Choroid plexus epithelial cell (primary cell): Measurements from ENCODE around the gene TOX2.

ENCODE experiments used
- DNase-seq: peaks from one replicate; pipeline ENCODE4 v3.0.0-alpha.2; 2010; ENCODE audit warnings: low read depth
- H3K4me3 ChIP-seq: 2 replicates; pipeline ENCODE4 v1.5.1; 2011; ENCODE audit warnings: low read depth, mild to moderate bottlenecking, control low read depth, low read length, moderate library complexity
- CTCF ChIP-seq: conservative IDR thresholded peaks from 2 replicates; pipeline ENCODE4 v1.5.1; 2011; ENCODE audit warnings: low read depth, mild to moderate bottlenecking, control low read depth, inconsistent platforms, low read length, moderate library complexity

The TOX2 gene

GRCh38 chr20:43975096-43975768 lies 60.6 kb downstream of the TOX2 start:
- no peak for TF ChIP-seq CTCF
- H3K4me3 ChIP-seq, result no peak overlapping the region
- DNase-seq, result peak; percentile 81

GRCh38 chr20:43976547-43976946 lies 61.9 kb downstream of the TOX2 start:
- TF ChIP-seq CTCF, result no peak
- no peak for DNase-seq
- no peak overlapping the region for H3K4me3 ChIP-seq

GRCh38 chr20:43977252-43977651 lies 62.6 kb downstream of the TOX2 start:
- no peak for TF ChIP-seq CTCF
- DNase-seq, result peak; percentile 36
- no peak overlapping the region for H3K4me3 ChIP-seq

GRCh38 chr20:43977962-43978361 lies 63.3 kb downstream of the TOX2 start:
- TF ChIP-seq CTCF, result no peak
- no peak overlapping the region for H3K4me3 ChIP-seq
- no peak for DNase-seq

- H3K4me3 ChIP-seq, result no peak overlapping the region
- no peak for DNase-seq
- no peak for TF ChIP-seq CTCF
Observed at GRCh38 chr20:43979576-43980105, 65.0 kb downstream of the TOX2 start.

- TF ChIP-seq CTCF, result no peak
- H3K4me3 ChIP-seq, result no peak overlapping the region
- DNase-seq, result no peak
Observed at GRCh38 chr20:43981540-43981939, 66.9 kb downstream of the TOX2 start.

- H3K4me3 ChIP-seq, result no peak overlapping the region
- DNase-seq, result no peak
- no peak for TF ChIP-seq CTCF
Observed at GRCh38 chr20:43982016-43982415, 67.4 kb downstream of the TOX2 start.
